Testis (tissue), 3 donors: Measurements from ENCODE around the gene PDK3. TPM values are rescaled to one million over a fixed set of nuclear protein-coding genes. Genes with fewer than 3 reads are reported as not detected.

Experiments
- DNase-seq: peaks from one replicate; pipeline ENCODE4 v3.0.0-alpha.2; 2019
- H3K27ac ChIP-seq, 2 donors: fragments of 200-600 bp; sonication (generic); one replicate each; pipeline ENCODE4 v1.5.1; 2019
- H3K27me3 ChIP-seq: fragments of 200-600 bp; sonication (generic); one replicate; pipeline ENCODE4 v1.5.1; 2019
- H3K36me3 ChIP-seq: fragments of 200-600 bp; sonication (generic); one replicate; pipeline ENCODE4 v1.5.1; 2017; ENCODE audit warnings: low read depth; ENCODE audit errors: missing control alignments
- H3K4me1 ChIP-seq: fragments of 200-600 bp; sonication (generic); one replicate; pipeline ENCODE4 v1.5.1; 2019
- H3K4me3 ChIP-seq, 2 donors: fragments of 200-600 bp; sonication (generic); one replicate each; pipeline ENCODE4 v1.5.1; 2017 to 2019
- H3K9me3 ChIP-seq: fragments of 200-600 bp; sonication (generic); one replicate; pipeline ENCODE4 v1.5.1; 2017
- CTCF ChIP-seq, 3 experiments: fragments of 450-650 bp in 2 of 3; fragments of 200-600 bp in 1 of 3; sonication (generic) in 1 of 3; IDR thresholded peaks; one replicate each; pipeline ENCODE4 v1.5.1; 2016 to 2019; ENCODE audit warnings: antibody characterized with exemption in 3 of 3, mild to moderate bottlenecking in 2 of 3, moderate library complexity in 1 of 3
- POLR2A ChIP-seq: fragments of 450-650 bp; IDR thresholded peaks from one replicate; pipeline ENCODE4 v1.6.1; 2017; ENCODE audit warnings: antibody characterized with exemption, mild to moderate bottlenecking, moderate library complexity
- WGBS, 2 donors: methylation state at CpG; one replicate each; pipeline ENCODE4 v1.1.5; 2018; 5-methylcytosine and 5-hydroxymethylcytosine counted together
- intact Hi-C: fragments of 100-400 bp; cut with DNase I; formaldehyde crosslinking; loops from one replicate; pipeline ENCODE4 v1.15.1; 2023; ENCODE audit warnings: low total_unique reads
- polyA plus RNA-seq: library from polyadenylated mRNA; stranded (reverse); fragments of 350-450 nt; fragmentation: Illumina TruSeq; extraction: RNeasy Lipid Tissue Mini Kit (QIAGEN cat#74804); gene quantifications from one replicate; pipeline ENCODE4 v1.2.3, GENCODE V29; 2014; ENCODE audit warnings: low read depth, low replicate concordance; ENCODE audit not compliant: insufficient read depth
- total RNA-seq, 2 donors: library from RNA; depleted of rRNA; stranded (reverse); fragments of >200 nt; gene quantifications; one replicate each; pipeline ENCODE4 v1.2.3, GENCODE V29; 2016

PDK3 gene
- total and polyA plus RNA-seq, 3 donors from 2014 or later: 28.1 to 74.8 (median 71.1) TPM

- TF ChIP-seq POLR2A (no peak), CTCF (IDR thresholded peaks at IDR 0.05) (no peak)
- 61 to 72% methylated on average over 3 of the region's 3 CpGs for WGBS, 2 donors
- no peaks in the 10 kb centered on the region for H3K36me3 ChIP-seq
- intact Hi-C loops: no loop called here
- peak overlapping the region in 1 of 2 donors; percentile 2 for H3K27ac ChIP-seq
- H3K4me3 ChIP-seq: no peak overlapping the region
- no peaks in the 10 kb centered on the region for H3K27me3 ChIP-seq
- no peaks in the 10 kb centered on the region for H3K9me3 ChIP-seq
- H3K4me1 ChIP-seq: peaks cover 6% of the 10 kb centered on the region
- DNase-seq: no peak
Observed at GRCh38 chrX:24482823-24483415, 17.8 kb downstream of the PDK3 start.

DNA sequence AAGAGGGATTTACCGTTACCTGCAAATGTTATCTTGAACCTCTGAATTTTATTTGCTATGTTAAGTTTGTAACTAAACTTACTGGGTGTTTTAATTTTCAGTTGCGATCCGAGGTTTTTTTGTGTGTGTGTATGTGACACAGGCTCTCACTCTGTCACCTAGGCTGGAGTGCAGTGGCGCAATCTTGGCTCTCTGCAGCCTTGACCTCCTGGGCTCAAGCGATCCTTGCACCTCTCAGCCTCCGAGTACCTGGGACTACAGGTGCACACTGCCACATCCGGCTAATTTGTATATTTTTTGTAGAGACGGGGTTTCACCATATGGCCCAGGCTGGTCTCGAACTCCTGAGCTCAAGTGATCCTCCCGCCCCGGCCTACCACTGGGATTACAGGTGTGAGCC is 18.5 kb downstream of the PDK3 start:
- intact Hi-C loops: no loop called here
- no peak for DNase-seq
- no peak for TF ChIP-seq POLR2A
- TF ChIP-seq CTCF (IDR thresholded peaks at IDR 0.05): no peak
- peaks cover 6% of the 10 kb centered on the region for H3K4me1 ChIP-seq
- no peaks in the 10 kb centered on the region for H3K27me3 ChIP-seq
- H3K4me3 ChIP-seq: no peak overlapping the region
- no peaks in the 10 kb centered on the region for H3K9me3 ChIP-seq
- peak overlapping the region in 1 of 2 donors; percentile 2 for H3K27ac ChIP-seq
- WGBS, 2 donors: 88 to 100% methylated on average over 10 to 11 of the region's 11 CpGs
- H3K36me3 ChIP-seq: no peaks in the 10 kb centered on the region

DNA sequence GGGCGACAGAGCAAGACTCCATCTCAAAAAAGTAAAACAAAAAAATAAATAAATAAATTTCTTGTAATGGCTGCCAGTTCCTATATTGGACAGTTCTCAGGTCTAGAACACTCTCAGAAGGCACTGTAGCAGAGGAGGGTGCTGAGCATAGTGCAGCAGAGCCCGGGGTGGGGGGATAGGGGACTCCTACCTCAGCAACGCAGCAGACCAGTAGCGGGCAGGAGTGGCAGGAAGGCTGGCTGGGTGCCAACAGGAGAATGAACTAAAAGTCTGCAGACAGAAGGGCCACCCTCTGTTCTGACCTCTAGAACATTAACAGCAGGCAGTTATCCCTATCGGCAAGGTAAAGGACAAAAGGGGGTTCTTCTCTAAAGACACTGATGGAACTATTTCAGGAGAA is 20.2 kb downstream of the PDK3 start:
- no peaks in the 10 kb centered on the region for H3K36me3 ChIP-seq
- WGBS, 2 donors: 72 to 77% methylated on average over 5 of the region's 5 CpGs
- H3K27ac ChIP-seq: no peak overlapping the region
- intact Hi-C loops: no loop called here
- no peak overlapping the region for H3K4me3 ChIP-seq
- no peak for TF ChIP-seq CTCF (IDR thresholded peaks at IDR 0.05)
- TF ChIP-seq POLR2A: no peak
- H3K27me3 ChIP-seq: no peaks in the 10 kb centered on the region
- H3K9me3 ChIP-seq: no peaks in the 10 kb centered on the region
- peaks cover 6% of the 10 kb centered on the region for H3K4me1 ChIP-seq
- DNase-seq: no peak

GRCh38 chrX:24485976-24486680 is 21.0 kb downstream of the PDK3 start:
- no peak for TF ChIP-seq POLR2A
- TF ChIP-seq CTCF (IDR thresholded peaks at IDR 0.05): no peak
- intact Hi-C loops: no loop called here

More at GRCh38 chrX:24485976-24486680, 21.0 kb downstream of the PDK3 start:
- Histone ChIP-seq H3K4me1 (peaks cover 6% of the 10 kb centered on the region), H3K36me3 (no peaks in the 10 kb centered on the region), H3K9me3 (no peaks in the 10 kb centered on the region), H3K27ac (no peak overlapping the region), H3K4me3 (no peak overlapping the region), H3K27me3 (no peaks in the 10 kb centered on the region)
- WGBS, 2 donors: 60 to 82% methylated on average over 5 to 6 of the region's 10 CpGs
- no peak for DNase-seq
